Measurements from ENCODE around the gene LRCH1.

Gene LRCH1

GRCh38 chr13:46565808-46566750, 13.1 kb downstream of the LRCH1 start:
- DNase-seq = no peak

- no peak for DNase-seq
These were observed 14.7 kb downstream of the LRCH1 start for GRCh38 chr13:46567671-46568070.

- DNase-seq = no peak
These were observed 16.5 kb downstream of the LRCH1 start for GRCh38 chr13:46569456-46569855.

- DNase-seq = no peak
These were observed 17.3 kb downstream of the LRCH1 start for GRCh38 chr13:46570273-46570672.

- no peak for DNase-seq
These were observed 18.4 kb downstream of the LRCH1 start for GRCh38 chr13:46571189-46571908.

- DNase-seq = no peak
These were observed 19.1 kb downstream of the LRCH1 start for GRCh38 chr13:46571909-46572595.

GRCh38 chr13:46572752-46573431, 19.9 kb downstream of the LRCH1 start:
- no peak for DNase-seq

- DNase-seq = no peak
These were observed 22.4 kb downstream of the LRCH1 start for GRCh38 chr13:46575301-46575771.

GRCh38 chr13:46575818-46576221, 22.9 kb downstream of the LRCH1 start:
- DNase-seq = no peak

GRCh38 chr13:46576762-46577161, 23.8 kb downstream of the LRCH1 start:
- DNase-seq = no peak

GRCh38 chr13:46577696-46578589, 25.0 kb downstream of the LRCH1 start:
- no peak for DNase-seq

- no peak for DNase-seq
These were observed 25.6 kb downstream of the LRCH1 start for GRCh38 chr13:46578590-46578975.

GRCh38 chr13:46580362-46580839, 27.4 kb downstream of the LRCH1 start:
- DNase-seq = no peak

- no peak for DNase-seq
These were observed 29.2 kb downstream of the LRCH1 start for GRCh38 chr13:46582190-46582589.

GRCh38 chr13:46586751-46587514, 34.0 kb downstream of the LRCH1 start:
- DNase-seq = no peak

GRCh38 chr13:46587807-46588418, 34.9 kb downstream of the LRCH1 start:
- no peak for DNase-seq

GRCh38 chr13:46592385-46592784, 39.4 kb downstream of the LRCH1 start:
- DNase-seq = no peak

- DNase-seq = no peak
These were observed 40.4 kb downstream of the LRCH1 start for GRCh38 chr13:46593398-46593797.

GRCh38 chr13:46594374-46595078, 41.6 kb downstream of the LRCH1 start:
- DNase-seq = no peak
